ENCODE measurements around the gene NCCRP1.

NCCRP1 gene, protein sequence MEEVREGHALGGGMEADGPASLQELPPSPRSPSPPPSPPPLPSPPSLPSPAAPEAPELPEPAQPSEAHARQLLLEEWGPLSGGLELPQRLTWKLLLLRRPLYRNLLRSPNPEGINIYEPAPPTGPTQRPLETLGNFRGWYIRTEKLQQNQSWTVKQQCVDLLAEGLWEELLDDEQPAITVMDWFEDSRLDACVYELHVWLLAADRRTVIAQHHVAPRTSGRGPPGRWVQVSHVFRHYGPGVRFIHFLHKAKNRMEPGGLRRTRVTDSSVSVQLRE

DNA sequence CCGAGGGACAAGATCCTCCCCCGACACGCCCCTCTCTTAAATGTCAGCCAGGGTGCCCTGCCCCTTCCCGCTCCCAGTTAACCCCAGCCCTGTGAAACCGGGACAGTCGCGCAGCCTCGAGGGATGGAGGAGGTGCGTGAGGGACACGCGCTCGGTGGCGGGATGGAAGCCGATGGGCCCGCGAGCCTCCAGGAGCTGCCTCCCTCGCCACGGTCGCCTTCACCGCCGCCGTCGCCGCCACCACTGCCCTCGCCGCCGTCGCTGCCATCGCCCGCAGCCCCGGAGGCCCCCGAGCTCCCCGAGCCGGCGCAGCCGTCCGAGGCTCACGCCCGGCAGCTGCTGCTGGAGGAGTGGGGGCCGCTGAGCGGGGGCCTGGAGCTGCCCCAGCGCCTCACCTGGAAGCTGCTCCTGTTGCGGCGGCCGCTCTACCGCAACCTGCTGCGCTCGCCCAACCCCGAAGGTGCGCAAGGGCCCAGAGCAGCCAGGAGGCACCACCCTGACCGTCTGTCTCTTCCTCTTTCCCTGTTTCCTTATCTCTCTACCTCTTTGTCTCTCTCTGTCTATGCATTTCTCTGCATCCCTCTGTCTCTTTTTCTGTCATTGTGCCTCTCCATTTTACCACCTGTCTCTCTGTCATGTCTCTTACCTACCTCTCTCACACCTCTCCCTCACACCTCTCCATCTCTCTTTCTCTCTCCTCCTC, at the start of gene NCCRP1:
Gene NCCRP1 (plus strand): TSS at position 105 of the 703 bp plus-strand sequence. CDS start 19 bp downstream, at position 124.
- DNase-seq (ENCODE audit: low read depth in 3 of 3), result no peak

DNA sequence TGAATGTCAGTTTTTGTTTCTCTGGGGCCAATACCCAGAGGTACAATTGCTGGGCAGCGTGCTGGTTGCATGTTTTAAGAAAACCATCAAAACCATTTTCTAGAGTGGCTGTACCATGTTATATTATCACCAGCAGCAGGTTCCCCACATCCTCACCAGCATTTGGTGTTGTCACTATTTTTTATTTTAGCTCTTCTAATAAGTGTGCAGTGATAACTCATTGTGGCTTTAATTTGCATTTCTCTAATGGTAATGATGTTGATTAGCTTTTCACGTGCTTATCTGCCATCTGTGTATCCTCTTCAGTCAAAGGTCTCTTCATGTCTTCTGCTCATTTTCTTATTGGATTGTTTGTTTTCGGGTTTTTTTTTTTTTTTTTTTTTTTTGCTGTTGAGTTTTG, 49.3 kb upstream of the NCCRP1 start:
- no peak for DNase-seq (ENCODE audit: low read depth in 3 of 3)

GRCh38 chr19:39148939-39149529, 47.7 kb upstream of the NCCRP1 start:
- DNase-seq (ENCODE audit: low read depth in 3 of 3), result no peak

DNA sequence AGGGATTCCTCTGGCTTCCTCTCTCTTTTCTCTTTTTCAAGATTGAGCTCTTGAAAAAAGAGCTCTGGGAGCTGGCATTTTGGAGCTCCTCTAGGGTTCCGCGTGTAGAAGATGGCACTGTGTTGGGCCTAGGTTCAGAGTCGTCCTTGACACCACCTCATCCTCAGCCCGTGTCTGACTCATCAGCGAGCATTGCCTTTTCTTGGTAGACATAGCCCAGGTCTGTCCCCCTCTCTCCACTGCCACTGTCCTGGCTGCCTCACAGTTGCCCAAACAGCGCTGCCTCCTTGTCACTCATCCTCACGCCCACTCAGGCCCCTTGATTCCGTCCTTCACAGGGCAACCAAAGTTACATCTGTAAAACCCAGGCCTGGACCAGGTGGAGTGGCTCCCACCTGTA, 46.5 kb upstream of the NCCRP1 start:
- DNase-seq (ENCODE audit: low read depth in 3 of 3), result no peak

DNA sequence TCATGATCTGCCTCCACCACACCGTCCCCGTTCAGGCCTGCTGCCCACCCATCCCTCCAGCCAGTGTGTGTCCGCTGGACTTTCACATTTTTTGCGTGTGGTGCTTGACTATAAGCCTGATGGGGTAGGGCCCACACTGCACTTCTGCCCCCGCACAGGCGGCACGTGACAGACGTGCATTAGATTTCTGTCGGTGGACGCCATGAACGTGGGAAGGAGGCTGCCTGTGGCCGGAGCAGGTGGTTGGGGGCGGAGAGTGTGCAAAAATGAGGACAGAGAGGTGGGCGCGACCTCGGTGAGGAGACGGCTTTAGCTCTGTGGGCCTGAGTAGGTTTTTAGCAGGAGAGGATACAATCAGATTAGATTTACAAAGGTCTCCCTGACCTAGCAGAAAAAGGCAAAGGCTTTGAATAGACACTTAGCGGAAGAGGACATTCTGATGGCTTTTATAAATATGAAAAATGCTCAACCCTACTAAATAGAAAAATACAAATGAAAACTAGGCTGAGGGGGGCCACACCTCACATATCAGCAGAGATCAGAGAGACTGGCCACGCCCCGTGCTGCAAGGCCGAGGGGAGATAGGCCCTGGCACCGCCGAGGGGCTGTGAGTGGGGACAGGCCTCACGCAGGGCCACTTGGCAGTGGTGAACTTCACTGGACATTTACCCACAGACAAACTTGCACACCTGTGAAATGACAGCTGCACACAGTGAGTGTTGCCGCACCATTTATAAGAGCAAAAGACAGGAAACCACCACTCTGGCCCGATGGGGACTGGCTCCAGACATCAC, 45.8 kb upstream of the NCCRP1 start:
- DNase-seq (ENCODE audit: low read depth in 3 of 3), result no peak

GRCh38 chr19:39152066-39152465, 44.7 kb upstream of the NCCRP1 start:
- DNase-seq (ENCODE audit: low read depth in 3 of 3), result no peak

DNA sequence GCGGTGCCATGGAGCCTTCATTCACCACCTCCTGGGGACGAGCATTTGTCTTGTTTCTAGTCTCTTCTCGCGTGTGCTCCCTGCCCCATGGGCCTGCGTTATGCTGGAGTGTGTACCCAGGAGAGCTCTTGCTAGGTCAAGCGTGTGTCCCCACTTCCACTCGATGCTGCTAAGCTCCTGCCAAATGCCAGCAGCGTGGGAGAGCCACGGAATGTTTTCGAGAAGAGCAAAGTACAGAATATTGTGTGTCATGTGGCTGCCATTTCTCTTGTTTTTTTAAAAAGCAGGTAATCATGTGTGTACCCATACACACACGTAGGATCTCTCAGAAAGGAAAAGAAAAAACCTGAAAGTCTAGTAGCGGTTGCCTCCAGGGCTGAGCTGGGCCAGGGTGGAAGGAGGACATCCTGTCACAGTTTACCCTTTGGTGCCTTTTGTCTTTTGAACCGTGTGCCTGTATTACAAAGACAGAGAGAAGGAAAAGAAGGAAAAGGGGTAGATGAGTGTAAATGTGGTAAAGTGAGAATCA, 42.6 kb upstream of the NCCRP1 start:
- DNase-seq (ENCODE audit: low read depth in 3 of 3), result no peak

DNA sequence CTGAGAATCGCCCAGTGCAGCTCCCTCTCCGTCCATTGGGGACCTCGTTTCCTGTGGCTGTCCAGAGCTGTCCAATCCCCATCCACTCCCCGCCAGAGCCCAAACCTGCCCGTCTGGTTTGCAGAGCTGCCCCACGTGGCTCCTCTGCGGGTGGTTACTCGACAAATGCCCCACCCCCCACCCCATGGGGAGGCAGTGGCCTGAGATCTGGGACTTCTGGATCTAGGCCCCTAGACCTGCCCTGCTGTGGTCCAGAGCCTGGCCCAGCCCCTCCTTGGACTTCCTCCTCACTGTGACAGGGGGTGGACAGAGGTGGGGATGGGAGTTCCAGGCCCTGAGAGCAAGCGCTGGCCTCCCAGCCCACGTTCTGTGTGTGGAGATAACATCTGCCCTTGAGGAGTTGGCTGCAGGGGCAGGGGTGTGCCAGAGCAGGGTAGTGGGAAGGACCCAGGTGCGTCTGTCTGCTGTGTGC, 42.1 kb upstream of the NCCRP1 start:
- no peak for DNase-seq (ENCODE audit: low read depth in 3 of 3)

- no peak for DNase-seq (ENCODE audit: low read depth in 3 of 3)
Observed at GRCh38 chr19:39155114-39155700, 41.6 kb upstream of the NCCRP1 start.

- no peak for DNase-seq (ENCODE audit: low read depth in 3 of 3)
Observed at GRCh38 chr19:39155741-39156140, 41.0 kb upstream of the NCCRP1 start.

- no peak for DNase-seq (ENCODE audit: low read depth in 3 of 3)
Observed at GRCh38 chr19:39156326-39157230, 40.2 kb upstream of the NCCRP1 start.

DNA sequence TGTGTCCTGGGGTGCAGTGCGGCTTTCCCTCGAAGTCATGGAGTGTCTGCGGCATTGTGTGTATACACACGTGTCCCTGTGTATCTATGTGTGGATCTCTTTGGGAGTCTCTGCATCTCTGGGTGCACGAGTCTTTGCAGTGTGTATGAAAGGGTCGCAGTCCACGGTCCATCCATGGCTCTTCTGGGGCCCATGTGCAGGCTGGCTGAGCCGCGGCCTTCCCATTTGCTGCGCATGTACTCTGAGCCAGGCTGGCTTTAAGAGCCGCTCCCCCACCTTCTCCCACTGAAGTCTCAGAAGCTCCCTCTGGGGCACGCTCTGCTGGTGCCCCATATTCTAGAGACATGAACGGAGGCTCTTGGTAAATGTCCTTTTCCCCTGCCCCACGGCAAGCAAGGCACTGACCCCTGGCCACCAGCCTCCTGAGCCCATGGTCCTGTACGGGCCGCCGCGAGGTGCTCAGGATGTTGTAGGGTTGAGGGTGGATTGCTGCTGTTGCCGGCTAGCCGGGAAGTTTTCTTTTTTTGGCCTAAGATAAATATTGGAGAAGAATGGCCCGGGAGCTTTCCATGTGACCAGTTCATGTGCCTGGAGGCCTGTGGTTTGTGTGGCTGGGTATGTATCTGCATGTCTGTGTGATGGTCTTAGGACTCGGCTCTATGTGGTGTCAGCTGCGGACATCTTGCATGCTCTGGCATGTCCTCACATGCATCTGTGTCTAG, 39.3 kb upstream of the NCCRP1 start:
- no peak for DNase-seq (ENCODE audit: low read depth in 3 of 3)

DNA sequence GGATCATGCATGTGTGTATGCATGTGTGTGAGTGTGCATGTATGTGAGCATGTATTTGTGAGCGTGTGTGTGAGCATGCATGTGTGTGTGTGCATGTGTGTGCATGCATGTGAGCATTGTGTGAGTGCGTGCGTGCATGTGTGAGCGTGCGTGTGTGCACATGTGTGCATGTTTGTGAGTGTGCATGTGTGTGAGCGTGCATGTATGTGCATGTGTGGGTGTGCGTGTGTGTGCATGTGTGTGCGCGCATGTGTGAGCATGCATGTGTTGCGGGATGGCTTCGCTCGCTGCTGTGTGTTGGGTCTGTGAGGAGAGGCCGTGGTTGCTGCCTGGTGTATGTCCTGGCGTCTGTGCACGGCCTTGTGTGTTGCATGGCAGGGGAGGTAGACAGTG, 38.8 kb upstream of the NCCRP1 start:
- no peak for DNase-seq (ENCODE audit: low read depth in 3 of 3)

- no peak for DNase-seq (ENCODE audit: low read depth in 3 of 3)
Observed at GRCh38 chr19:39158646-39159260, 38.0 kb upstream of the NCCRP1 start.

DNA sequence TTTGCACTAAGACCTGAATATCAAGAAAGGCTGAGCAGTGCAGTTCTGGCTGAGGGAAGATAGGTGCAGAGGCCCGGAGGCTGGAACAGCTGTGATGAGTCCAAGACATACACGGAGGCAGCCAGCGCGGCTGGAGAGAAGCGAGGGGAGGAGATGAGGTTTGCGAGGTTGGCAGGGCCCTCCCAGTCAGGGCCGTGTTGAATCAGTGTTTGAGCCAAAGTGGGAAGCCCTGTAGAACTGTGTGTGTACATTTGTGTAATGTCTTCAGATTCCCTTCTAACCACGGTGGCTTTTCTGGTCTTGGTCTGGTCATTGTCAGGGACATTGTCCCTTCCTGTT, 36.3 kb upstream of the NCCRP1 start:
- no peak for DNase-seq (ENCODE audit: low read depth in 3 of 3)

DNA sequence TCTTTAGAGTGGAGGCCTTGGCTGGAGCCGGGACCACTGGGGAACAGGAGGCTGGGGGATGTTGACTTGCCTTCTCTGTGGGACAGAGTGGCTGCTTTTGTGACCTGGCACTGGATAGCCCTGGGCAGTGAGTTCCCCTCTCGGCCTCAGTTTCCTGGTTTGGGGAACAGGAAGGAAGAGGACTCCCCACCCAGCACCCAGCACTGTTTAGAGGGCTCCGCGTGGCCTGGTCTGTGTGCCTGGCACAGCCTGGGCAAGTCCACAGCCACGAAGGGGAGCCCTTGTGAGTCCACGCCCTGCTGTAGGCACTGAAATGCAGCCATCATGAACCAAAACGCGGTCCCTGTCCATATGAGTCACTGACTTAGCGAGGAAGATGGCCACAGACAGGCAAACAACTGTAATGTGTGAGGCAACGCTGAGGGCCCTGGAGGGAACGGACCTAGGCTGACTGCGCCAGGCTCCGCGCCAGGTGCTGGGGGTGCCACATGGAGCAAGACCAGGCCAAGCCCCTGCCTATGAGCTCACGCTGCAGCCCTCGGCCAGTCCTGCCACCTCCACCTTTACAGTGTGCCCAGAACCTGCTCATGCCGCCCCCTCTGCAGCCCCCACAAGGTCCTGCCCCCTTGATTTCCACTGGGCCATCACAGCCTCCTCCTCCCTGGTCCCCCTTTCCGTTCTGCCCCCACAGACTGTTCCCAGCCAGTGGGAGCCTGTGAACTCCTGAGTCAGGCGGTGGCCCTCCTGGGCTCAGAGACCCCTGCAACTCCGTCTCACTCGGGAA, 35.7 kb upstream of the NCCRP1 start:
- DNase-seq (ENCODE audit: low read depth in 3 of 3), result no peak

DNA sequence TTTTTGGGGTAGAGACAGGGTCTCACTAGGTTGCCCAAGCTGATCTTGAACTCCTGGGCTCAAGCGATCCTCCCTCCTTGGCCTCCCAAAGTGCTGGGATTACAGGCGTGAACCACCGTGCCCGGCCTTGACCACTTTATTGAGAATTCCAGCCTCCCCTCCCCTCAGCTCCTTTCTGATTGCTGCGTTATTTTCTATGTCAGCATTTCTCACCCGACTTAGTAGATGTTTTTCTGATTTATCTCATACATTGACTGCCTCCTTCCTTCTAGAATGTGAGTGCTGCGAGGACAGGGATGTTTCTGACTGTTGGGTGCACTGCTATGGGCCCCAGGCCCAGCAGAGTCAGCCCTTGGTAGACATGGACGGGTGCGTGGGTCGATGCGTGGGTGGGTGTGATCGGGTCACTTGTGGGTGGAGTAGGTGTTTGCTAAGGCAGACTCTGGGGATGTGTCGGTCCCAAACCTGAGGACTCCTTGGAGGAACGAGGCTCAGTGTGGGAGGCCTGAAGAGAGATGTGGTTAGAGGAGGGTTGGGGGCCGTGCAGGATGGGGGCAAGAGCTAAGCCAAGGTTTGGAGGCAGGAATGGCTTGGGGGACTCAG, 34.2 kb upstream of the NCCRP1 start:
- DNase-seq (ENCODE audit: low read depth in 3 of 3), result no peak

DNA sequence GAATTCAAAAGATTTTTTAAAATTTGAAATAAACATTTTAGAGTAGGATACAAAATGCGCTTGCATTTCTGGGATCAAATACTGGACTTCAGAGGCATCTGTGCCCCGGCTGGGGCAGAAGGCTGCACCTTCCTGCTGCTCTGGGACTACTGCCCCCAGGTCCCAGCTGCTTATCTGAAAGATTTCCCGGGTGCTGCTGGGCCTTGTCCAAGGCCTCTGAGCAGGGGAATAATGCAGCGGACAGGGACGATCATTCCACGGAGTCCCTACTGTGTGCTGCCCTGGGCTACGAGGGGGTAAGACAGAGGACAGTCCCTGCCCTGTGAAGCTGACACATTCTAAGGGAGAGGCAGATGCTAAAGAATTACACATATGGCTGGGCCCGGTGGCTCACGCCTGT, 33.1 kb upstream of the NCCRP1 start:
- no peak for DNase-seq (ENCODE audit: low read depth in 3 of 3)

Measured in stimulated activated CD4-positive, alpha-beta T cell treated with anti-CD3 and anti-CD28 coated beads, TNF-alpha, amount 100 ng/mL, for 48 hours (primary cell).